ENCODE measurements around the gene CCDC28B.

DNA sequence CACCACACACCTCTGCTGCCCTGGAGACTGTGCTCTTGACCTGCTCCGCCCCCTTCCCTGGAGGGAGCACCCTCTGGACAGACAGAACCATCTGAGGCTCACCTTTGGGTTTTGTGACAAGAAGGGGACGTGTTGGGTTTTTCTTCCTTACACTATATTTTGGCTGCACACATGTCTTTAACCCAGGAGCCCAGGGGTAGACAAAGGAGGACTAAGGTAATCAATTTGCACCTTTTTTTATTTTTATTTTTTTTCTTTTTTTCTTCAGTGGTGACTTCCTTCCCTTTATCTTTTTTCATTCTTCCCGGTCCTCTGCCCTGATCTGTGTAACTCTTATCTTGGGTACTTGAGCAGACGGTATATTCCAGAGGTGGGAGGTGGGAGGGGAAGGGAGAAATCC, 29.4 kb upstream of the CCDC28B start:
- TF ChIP-seq CTCF (IDR thresholded peaks at IDR 0.05) (no peak), POLR2A (IDR thresholded peaks at IDR 0.05) (no peak), EP300 (IDR thresholded peaks at IDR 0.05) (no peak), POLR2AphosphoS5 (IDR thresholded peaks at IDR 0.05) (no peak)
